IMR-90 (cell line): ENCODE measurements around the gene IRGQ.

Experiments
- CEBPB ChIP-seq: IDR thresholded peaks from 2 replicates; pipeline ENCODE4 v1.6.1; 2012; ENCODE audit warnings: low read depth, low read length, improper control_type of control experiment
- CHD1 ChIP-seq: IDR thresholded peaks from 2 replicates; pipeline ENCODE4 v1.6.1; 2012; ENCODE audit warnings: low read depth, low read length, improper control_type of control experiment
- MAFK ChIP-seq: IDR thresholded peaks from 2 replicates; pipeline ENCODE4 v1.6.1; 2012; ENCODE audit warnings: low read depth, low read length, improper control_type of control experiment
- MXI1 ChIP-seq: IDR thresholded peaks from 2 replicates; pipeline ENCODE4 v1.6.1; 2012; ENCODE audit warnings: low read depth, mild to moderate bottlenecking, low read length, moderate library complexity, borderline replicate concordance
- NFE2L2 ChIP-seq: fragments of 150-350 bp; IDR thresholded peaks from 2 replicates; pipeline ENCODE4 v1.6.1; 2016; ENCODE audit warnings: low read depth, mild to moderate bottlenecking, low read length
- POLR2A ChIP-seq: IDR thresholded peaks from 2 replicates; pipeline ENCODE4 v1.6.1; 2012; ENCODE audit warnings: mild to moderate bottlenecking, low read depth, low read length
- RAD21 ChIP-seq: IDR thresholded peaks from 2 replicates; pipeline ENCODE4 v1.6.1; 2012; ENCODE audit warnings: low read length, improper control_type of control experiment
- RFX5 ChIP-seq: IDR thresholded peaks from 2 replicates; pipeline ENCODE4 v1.8.0; 2012; ENCODE audit warnings: low read depth, mild to moderate bottlenecking, low read length, moderate library complexity
- TF ChIP-seq, protein P1 (sequence below): conservative IDR thresholded peaks from 2 replicates; pipeline ENCODE4 v1.5.1; 2012; ENCODE audit warnings: mild to moderate bottlenecking, low read depth, low read length, improper control_type of control experiment
- TF ChIP-seq, protein P2 (sequence below): fragments of 150-350 bp; IDR thresholded peaks from 2 replicates; pipeline ENCODE4 v1.6.1; 2017; ENCODE audit warnings: mild to moderate bottlenecking, antibody characterized with exemption, low read length, low read depth

DNA sequence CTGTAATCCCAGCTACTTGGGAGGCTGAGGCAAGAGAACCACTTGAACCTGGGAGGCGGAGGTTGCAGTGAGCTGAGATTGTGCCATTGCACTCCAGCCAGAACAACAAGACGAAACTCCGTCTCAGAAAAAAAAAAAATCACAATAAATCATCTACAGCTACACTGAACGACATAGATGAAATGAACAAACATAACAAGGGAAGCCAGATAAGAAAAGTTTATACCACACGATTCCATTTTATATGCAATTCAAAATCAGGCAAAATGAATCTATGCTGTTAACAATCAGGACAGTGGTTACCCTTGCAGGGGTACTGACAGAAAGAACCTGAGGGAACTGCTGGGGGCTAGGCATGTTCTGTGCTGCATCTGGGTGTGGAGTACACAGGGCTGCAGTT, 26.3 kb downstream of the IRGQ start:
- TF ChIP-seq RAD21, result no peak
- TF ChIP-seq, protein P1, sequence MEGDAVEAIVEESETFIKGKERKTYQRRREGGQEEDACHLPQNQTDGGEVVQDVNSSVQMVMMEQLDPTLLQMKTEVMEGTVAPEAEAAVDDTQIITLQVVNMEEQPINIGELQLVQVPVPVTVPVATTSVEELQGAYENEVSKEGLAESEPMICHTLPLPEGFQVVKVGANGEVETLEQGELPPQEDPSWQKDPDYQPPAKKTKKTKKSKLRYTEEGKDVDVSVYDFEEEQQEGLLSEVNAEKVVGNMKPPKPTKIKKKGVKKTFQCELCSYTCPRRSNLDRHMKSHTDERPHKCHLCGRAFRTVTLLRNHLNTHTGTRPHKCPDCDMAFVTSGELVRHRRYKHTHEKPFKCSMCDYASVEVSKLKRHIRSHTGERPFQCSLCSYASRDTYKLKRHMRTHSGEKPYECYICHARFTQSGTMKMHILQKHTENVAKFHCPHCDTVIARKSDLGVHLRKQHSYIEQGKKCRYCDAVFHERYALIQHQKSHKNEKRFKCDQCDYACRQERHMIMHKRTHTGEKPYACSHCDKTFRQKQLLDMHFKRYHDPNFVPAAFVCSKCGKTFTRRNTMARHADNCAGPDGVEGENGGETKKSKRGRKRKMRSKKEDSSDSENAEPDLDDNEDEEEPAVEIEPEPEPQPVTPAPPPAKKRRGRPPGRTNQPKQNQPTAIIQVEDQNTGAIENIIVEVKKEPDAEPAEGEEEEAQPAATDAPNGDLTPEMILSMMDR, result no peak
- TF ChIP-seq CEBPB, result no peak
- no peak for TF ChIP-seq MXI1
- no peak for TF ChIP-seq CHD1
- TF ChIP-seq MAFK, result no peak
- TF ChIP-seq POLR2A, result no peak
- TF ChIP-seq, protein P2, sequence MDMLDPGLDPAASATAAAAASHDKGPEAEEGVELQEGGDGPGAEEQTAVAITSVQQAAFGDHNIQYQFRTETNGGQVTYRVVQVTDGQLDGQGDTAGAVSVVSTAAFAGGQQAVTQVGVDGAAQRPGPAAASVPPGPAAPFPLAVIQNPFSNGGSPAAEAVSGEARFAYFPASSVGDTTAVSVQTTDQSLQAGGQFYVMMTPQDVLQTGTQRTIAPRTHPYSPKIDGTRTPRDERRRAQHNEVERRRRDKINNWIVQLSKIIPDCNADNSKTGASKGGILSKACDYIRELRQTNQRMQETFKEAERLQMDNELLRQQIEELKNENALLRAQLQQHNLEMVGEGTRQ, result no peak
- no peak for TF ChIP-seq NFE2L2
- no peak for TF ChIP-seq RFX5
